Spleen (tissue), 11 donors: ENCODE results near the gene CDH10. TPM values are rescaled to one million over a fixed set of nuclear protein-coding genes. Genes with fewer than 3 reads are reported as not detected.

ENCODE experiments used
- DNase-seq: peaks from one replicate; pipeline ENCODE4 v3.0.0-alpha.2; 2020
- H3K27ac ChIP-seq, 8 donors: fragments of 200-600 bp; sonication (generic) in 7 of 8; 1 replicate in 4 of 8; 2 replicates in 4 of 8; pipeline versions ENCODE4 v1.5.0 to v1.8.0; 2016 to 2021; ENCODE audit warnings: inconsistent platforms in 4 of 8, mild to moderate bottlenecking in 4 of 8, moderate library complexity in 1 of 8
- H3K27me3 ChIP-seq, 7 donors: fragments of 200-600 bp; sonication (generic) in 6 of 7; replicated peaks in 1 of 7; 1 replicate in 4 of 7; 2 replicates in 3 of 7; pipeline versions ENCODE4 v1.5.0 to v1.8.0; 2016 to 2021; ENCODE audit warnings: inconsistent platforms in 3 of 7, mild to moderate bottlenecking in 1 of 7
- H3K36me3 ChIP-seq, 6 donors: fragments of 200-600 bp; sonication (generic) in 5 of 6; 1 replicate in 4 of 6; 2 replicates in 2 of 6; pipeline versions ENCODE4 v1.5.0 to v1.8.0; 2016 to 2021; ENCODE audit warnings: inconsistent platforms in 2 of 6
- H3K4me1 ChIP-seq, 6 donors: fragments of 200-600 bp; sonication (generic) in 5 of 6; 1 replicate in 3 of 6; 2 replicates in 3 of 6; pipeline versions ENCODE4 v1.5.0 to v1.8.0; 2016 to 2021; ENCODE audit warnings: inconsistent platforms in 3 of 6
- H3K4me3 ChIP-seq, 8 donors: fragments of 200-600 bp; sonication (generic) in 7 of 8; 1 replicate in 4 of 8; 2 replicates in 4 of 8; pipeline versions ENCODE4 v1.5.0 to v1.8.0; 2016 to 2021; ENCODE audit warnings: inconsistent platforms in 4 of 8, mild to moderate bottlenecking in 4 of 8, moderate library complexity in 2 of 8
- H3K9me3 ChIP-seq, 8 donors: fragments of 200-600 bp; sonication (generic) in 7 of 8; 1 replicate in 4 of 8; 2 replicates in 4 of 8; pipeline versions ENCODE4 v1.5.0 to v1.8.0; 2016 to 2021; ENCODE audit warnings: inconsistent platforms in 4 of 8
- POLR2A ChIP-seq, 3 donors: fragments of 450-650 bp; IDR thresholded peaks; one replicate each; pipeline ENCODE4 v1.5.1; 2017; ENCODE audit warnings: antibody characterized with exemption in 3 of 3, mild to moderate bottlenecking in 1 of 3
- POLR2AphosphoS5 ChIP-seq, 3 donors: sonication (generic); formaldehyde crosslinking; IDR thresholded peaks; one replicate each; pipeline ENCODE4 v1.5.1; 2017; ENCODE audit warnings: antibody characterized with exemption in 3 of 3
- WGBS, 5 donors: extraction: QIAGEN DNeasy Blood & Tissue Kit in 3 of 5; methylation state at CpG; one replicate each; pipeline versions ENCODE4 v1.1.5 to v1.1.7; 2013 to 2018; 5-methylcytosine and 5-hydroxymethylcytosine counted together
- intact Hi-C: fragments of 100-400 bp; cut with DNase I; formaldehyde crosslinking; loops from one replicate; pipeline ENCODE4 v1.15.0; 2023; ENCODE audit warnings: low total_unique reads
- polyA plus RNA-seq, 3 donors: library from polyadenylated mRNA; stranded (reverse); fragments of 200-250 nt; gene quantifications; one replicate each; pipeline ENCODE4 v1.2.1, GENCODE V29; 2013
- total RNA-seq, 7 donors: library from RNA; depleted of rRNA in 3 of 7; stranded (reverse); fragments of >200 nt in 3 of 7; fragmentation: NEBNext Ultra II Directional in 4 of 7; extraction: Animal tissue kit (Norgen Biotek cat#: 25700) in 4 of 7; gene quantifications; one replicate each; pipeline versions ENCODE4 v1.1.0 to v1.2.1, GENCODE V29; 2016 to 2021
- TF ChIP-seq, protein P1 (sequence below), 11 experiments: fragments of 200-600 bp in 7 of 11; fragments of 450-650 bp in 4 of 11; sonication (generic) in 4 of 11; IDR thresholded peaks in 8 of 11; conservative IDR thresholded peaks in 3 of 11; 1 replicate in 7 of 11; 2 replicates in 4 of 11; pipeline versions ENCODE4 v1.4.0 to v1.8.0; 2016 to 2021; ENCODE audit warnings: antibody characterized with exemption in 11 of 11, inconsistent platforms in 4 of 11, mild to moderate bottlenecking in 1 of 11
- donor health status: healthy with polysubstance abuse.
- donor health status: DM: no; HTN: no; CAD: no; lungs with moderate emphysema.
- donor health status: DM: no; HTN: no; CAD: no.
- donor health status: Bipolar disorder and iron deficiency.
- donor health status: healthy.
- donor health status: DM: no; HTN: no; CAD: no.
- donor health status: DM: yes; HTN: yes; CAD: no.

The CDH10 gene
- total and polyA plus RNA-seq, 10 donors, result not detected

DNA sequence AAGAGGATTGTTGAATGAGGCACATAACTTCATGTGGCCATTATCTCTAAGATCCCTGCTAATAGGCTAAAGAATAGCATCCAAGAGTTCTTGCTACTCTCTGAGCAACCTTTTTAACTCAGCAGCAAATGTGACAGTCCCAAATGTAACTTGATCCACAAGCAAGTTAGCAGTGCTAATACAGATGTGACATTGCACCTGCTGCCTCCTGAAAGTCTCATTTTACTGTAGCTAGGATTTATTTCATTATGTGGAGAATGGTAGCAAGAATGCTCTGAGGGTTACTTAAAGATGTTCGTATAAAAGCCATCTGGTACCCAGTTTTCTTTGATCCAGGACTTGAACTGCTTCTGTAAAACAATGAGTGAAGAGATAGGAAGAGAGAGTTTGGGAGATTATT, 45.8 kb downstream of the CDH10 start:
- no peak for TF ChIP-seq POLR2AphosphoS5 (IDR thresholded peaks at IDR 0.05)
- TF ChIP-seq, protein P1, sequence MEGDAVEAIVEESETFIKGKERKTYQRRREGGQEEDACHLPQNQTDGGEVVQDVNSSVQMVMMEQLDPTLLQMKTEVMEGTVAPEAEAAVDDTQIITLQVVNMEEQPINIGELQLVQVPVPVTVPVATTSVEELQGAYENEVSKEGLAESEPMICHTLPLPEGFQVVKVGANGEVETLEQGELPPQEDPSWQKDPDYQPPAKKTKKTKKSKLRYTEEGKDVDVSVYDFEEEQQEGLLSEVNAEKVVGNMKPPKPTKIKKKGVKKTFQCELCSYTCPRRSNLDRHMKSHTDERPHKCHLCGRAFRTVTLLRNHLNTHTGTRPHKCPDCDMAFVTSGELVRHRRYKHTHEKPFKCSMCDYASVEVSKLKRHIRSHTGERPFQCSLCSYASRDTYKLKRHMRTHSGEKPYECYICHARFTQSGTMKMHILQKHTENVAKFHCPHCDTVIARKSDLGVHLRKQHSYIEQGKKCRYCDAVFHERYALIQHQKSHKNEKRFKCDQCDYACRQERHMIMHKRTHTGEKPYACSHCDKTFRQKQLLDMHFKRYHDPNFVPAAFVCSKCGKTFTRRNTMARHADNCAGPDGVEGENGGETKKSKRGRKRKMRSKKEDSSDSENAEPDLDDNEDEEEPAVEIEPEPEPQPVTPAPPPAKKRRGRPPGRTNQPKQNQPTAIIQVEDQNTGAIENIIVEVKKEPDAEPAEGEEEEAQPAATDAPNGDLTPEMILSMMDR (IDR thresholded peaks at IDR 0.05 in 8 of 11, conservative IDR thresholded peaks at IDR 0.05 in 3 of 11), result no peak
- TF ChIP-seq POLR2A (IDR thresholded peaks at IDR 0.05), result no peak
- Histone ChIP-seq H3K36me3 (no peaks in the 10 kb centered on the region), H3K9me3 (no peaks in the 10 kb centered on the region), H3K27me3 (no peaks in the 10 kb centered on the region), H3K4me1 (no peaks in the 10 kb centered on the region), H3K4me3 (no peak overlapping the region), H3K27ac (no peak overlapping the region)
- intact Hi-C loops, result no loop called here
- WGBS, 5 donors, result 63 to 81% (median 65%) methylated on average over 1 of the region's 1 CpG
- DNase-seq, result no peak

GRCh38 chr5:24595329-24595728, 49.4 kb downstream of the CDH10 start:
- Histone ChIP-seq H3K27me3 (no peaks in the 10 kb centered on the region), H3K4me3 (no peak overlapping the region), H3K36me3 (no peaks in the 10 kb centered on the region), H3K9me3 (no peaks in the 10 kb centered on the region), H3K27ac (no peak overlapping the region), H3K4me1 (no peaks in the 10 kb centered on the region)
- intact Hi-C loops, result no loop called here
- WGBS, 5 donors, result 70 to 83% (median 76%) methylated on average over 2 of the region's 2 CpGs
- no peak for DNase-seq
- TF ChIP-seq POLR2AphosphoS5 (IDR thresholded peaks at IDR 0.05), result no peak
- no peak for TF ChIP-seq POLR2A (IDR thresholded peaks at IDR 0.05)
- TF ChIP-seq, protein P1 (IDR thresholded peaks at IDR 0.05 in 8 of 11, conservative IDR thresholded peaks at IDR 0.05 in 3 of 11), result no peak

DNA sequence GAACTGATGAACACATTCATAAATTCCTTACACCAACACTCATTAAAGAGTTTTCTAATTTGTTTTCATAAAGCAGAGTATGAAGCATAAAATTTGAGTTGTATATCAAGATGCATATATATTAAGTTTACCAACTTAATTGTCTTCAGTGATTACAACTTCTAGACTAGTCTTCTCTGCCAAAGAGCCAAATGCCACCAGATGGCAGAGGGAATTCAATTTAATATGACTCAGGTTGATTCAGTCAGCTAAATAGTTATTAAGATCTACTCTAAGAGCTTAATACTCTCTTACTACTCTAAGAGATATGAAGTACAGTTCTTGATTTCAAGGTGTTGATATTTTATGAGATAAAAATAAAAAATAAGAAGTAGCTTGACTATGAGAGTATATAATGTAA, 53.4 kb downstream of the CDH10 start:
- no peak for DNase-seq
- no peaks in the 10 kb centered on the region for H3K9me3 ChIP-seq
- TF ChIP-seq, protein P1 (IDR thresholded peaks at IDR 0.05 in 8 of 11, conservative IDR thresholded peaks at IDR 0.05 in 3 of 11), result no peak
- TF ChIP-seq POLR2A (IDR thresholded peaks at IDR 0.05) (no peak), POLR2AphosphoS5 (IDR thresholded peaks at IDR 0.05) (no peak)
- H3K4me1 ChIP-seq, result no peaks in the 10 kb centered on the region
- H3K36me3 ChIP-seq, result no peaks in the 10 kb centered on the region
- no peaks in the 10 kb centered on the region for H3K27me3 ChIP-seq
- H3K4me3 ChIP-seq, result no peak overlapping the region
- H3K27ac ChIP-seq, result no peak overlapping the region
- intact Hi-C loops, result no loop called here

GRCh38 chr5:24589566-24589965, 55.2 kb downstream of the CDH10 start:
- no peaks in the 10 kb centered on the region for H3K36me3 ChIP-seq
- no peak for TF ChIP-seq POLR2AphosphoS5 (IDR thresholded peaks at IDR 0.05)
- TF ChIP-seq, protein P1 (IDR thresholded peaks at IDR 0.05 in 8 of 11, conservative IDR thresholded peaks at IDR 0.05 in 3 of 11), result no peak
- H3K27me3 ChIP-seq, result no peaks in the 10 kb centered on the region
- WGBS, 5 donors, result 81 to 89% (median 86%) methylated on average over 3 of the region's 3 CpGs
- no peak for DNase-seq
- H3K4me1 ChIP-seq, result no peaks in the 10 kb centered on the region
- no peaks in the 10 kb centered on the region for H3K9me3 ChIP-seq
- no peak overlapping the region for H3K4me3 ChIP-seq
- intact Hi-C loops, result no loop called here
- H3K27ac ChIP-seq, result no peak overlapping the region
